ENCODE data around the gene CCL1. TPM values are rescaled to one million over a fixed set of nuclear protein-coding genes. Genes with fewer than 3 reads are reported as not detected.

Gene CCL1
- total and polyA plus RNA-seq, 2 of the 4 experiments (the other 2 are of a cell fraction), result not detected

DNA sequence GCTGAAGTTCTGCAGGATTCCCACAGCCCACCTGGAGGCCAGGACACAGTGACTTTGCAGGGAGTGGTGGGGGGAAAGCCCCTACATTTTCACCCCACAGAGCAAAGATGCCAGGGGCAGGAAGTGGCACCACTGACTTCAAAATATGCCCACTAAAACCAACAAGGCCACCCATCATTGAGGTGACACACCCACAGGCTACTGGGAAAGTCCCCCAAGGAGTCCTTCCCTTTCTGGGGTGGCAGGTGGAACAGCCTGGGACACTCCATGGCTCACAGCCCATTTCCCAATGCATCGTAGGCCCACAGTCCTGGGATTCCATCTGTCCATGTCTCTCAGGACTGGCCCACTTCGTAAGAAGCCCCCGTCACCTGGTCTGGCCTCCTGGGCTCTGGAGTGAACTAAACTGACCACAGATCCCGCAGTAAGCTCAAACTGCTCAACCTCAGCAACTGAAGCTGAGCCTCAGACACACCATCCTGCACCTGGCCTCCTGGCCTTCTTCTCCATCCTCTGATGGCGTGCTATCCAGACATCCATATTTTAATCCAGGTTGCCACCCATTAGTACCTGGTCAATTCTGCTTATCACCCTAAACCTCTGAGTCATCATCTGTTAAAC lies 7.5 kb upstream of the CCL1 start:
- dilution Hi-C loops (cut with HindIII; ENCODE audit: low sequenced_read_pairs, unreplicated experiment), result no loop called here
- no peaks in the 10 kb centered on the region for H3K79me1 ChIP-seq (ENCODE audit: low read depth in 1 of 2, low read length in 2 of 2)

More for the DNA sequence above, 7.5 kb upstream of the CCL1 start:
- no peak overlapping the region for H3K18ac ChIP-seq (ENCODE audit: low read depth, low read length)
- no peaks in the 10 kb centered on the region for H3K9me1 ChIP-seq (ENCODE audit: insufficient read depth, low read length)
- no peak overlapping the region for H3K4me2 ChIP-seq (ENCODE audit: low read depth, low read length)
- no peak overlapping the region for H4K5ac ChIP-seq (ENCODE audit: low read depth, low read length)
- no peak overlapping the region for H2BK5ac ChIP-seq (ENCODE audit: low read depth, low read length, poor library complexity, severe bottlenecking)
- H3K23ac ChIP-seq (ENCODE audit: low read depth, low read length), result no peak overlapping the region
- no peak overlapping the region for H2AFZ ChIP-seq (replicated peaks; ENCODE audit: low read length, poor library complexity)
- no peak overlapping the region for H2BK15ac ChIP-seq (ENCODE audit: low read depth, low read length)
- H3K36me3 ChIP-seq (ENCODE audit: control insufficient read depth, insufficient read depth, low read length), result no peaks in the 10 kb centered on the region
- no peak for DNase-seq
- CTCF ChIA-PET, result interaction anchor here (0.9 kb wide), 1 partner anchor 9 kb away, joined by 5 read pairs; no protein-coding TSS in a partner anchor
- H3K4me1 ChIP-seq (ENCODE audit: control insufficient read depth, insufficient read depth, low read length), result no peaks in the 10 kb centered on the region
- H4K8ac ChIP-seq (ENCODE audit: low read depth in 2 of 2, low read length in 2 of 2), result no peak overlapping the region
- in situ Hi-C loops (cut with MboI; ENCODE audit: low sequenced_read_pairs) (no loop called here), intact Hi-C loops (cut with micrococcal nuclease) (no loop called here)
- H3K56ac ChIP-seq (ENCODE audit: extremely low read depth, insufficient read depth, low read length), result no peak overlapping the region
- H3K14ac ChIP-seq (replicated peaks; ENCODE audit: low read depth, low read length), result no peak overlapping the region
- H3K27me3 ChIP-seq (ENCODE audit: control insufficient read depth, insufficient read depth, low read length), result peaks cover 20% of the 10 kb centered on the region
- H2AK9ac ChIP-seq (replicated peaks; ENCODE audit: low read depth, low read length, poor library complexity), result no peak overlapping the region
- BruUV-seq (replicated peaks), result no TSS peak
- no peak overlapping the region for H2AK5ac ChIP-seq (ENCODE audit: low read depth, low read length)
- no peak for ATAC-seq (ENCODE audit: low read depth)
- no peak overlapping the region for H4K91ac ChIP-seq (ENCODE audit: insufficient read depth, low read depth, low read length)
- no peak overlapping the region for H3K27ac ChIP-seq (ENCODE audit: insufficient read depth, low read length)
- no peak overlapping the region for H3K9ac ChIP-seq (ENCODE audit: low read depth, low read length)
- 67% methylated on average over 3 of the region's 5 CpGs; no CpG with 5 or more reads in 1 of the 2 experiments for WGBS, 2 experiments (ENCODE audit: extremely low coverage in 2 of 2, insufficient read length in 1 of 2)
- H2BK120ac ChIP-seq (ENCODE audit: low read depth, low read length), result no peak overlapping the region
- POLR2A ChIA-PET (ENCODE audit: unreplicated experiment), result no interaction called here
- no peak overlapping the region for H2BK20ac ChIP-seq (ENCODE audit: low read depth, low read length)
- H3K4me3 ChIP-seq (ENCODE audit: insufficient read depth, low read depth, low read length), result no peak overlapping the region
- H4K20me1 ChIP-seq (ENCODE audit: insufficient read depth, low read length), result no peaks in the 10 kb centered on the region
- no peak overlapping the region for H3K4ac ChIP-seq (ENCODE audit: low read depth, low read length)
- no peaks in the 10 kb centered on the region for H3K9me3 ChIP-seq (ENCODE audit: control insufficient read depth, insufficient read depth, low read length)
- TF ChIP-seq, protein P1, sequence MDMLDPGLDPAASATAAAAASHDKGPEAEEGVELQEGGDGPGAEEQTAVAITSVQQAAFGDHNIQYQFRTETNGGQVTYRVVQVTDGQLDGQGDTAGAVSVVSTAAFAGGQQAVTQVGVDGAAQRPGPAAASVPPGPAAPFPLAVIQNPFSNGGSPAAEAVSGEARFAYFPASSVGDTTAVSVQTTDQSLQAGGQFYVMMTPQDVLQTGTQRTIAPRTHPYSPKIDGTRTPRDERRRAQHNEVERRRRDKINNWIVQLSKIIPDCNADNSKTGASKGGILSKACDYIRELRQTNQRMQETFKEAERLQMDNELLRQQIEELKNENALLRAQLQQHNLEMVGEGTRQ (IDR thresholded peaks at IDR 0.05; ENCODE audit: low read depth, low read length), result no peak
- TF ChIP-seq MXI1 (IDR thresholded peaks at IDR 0.05; ENCODE audit: borderline replicate concordance, low read depth, low read length), result no peak
- no peak for TF ChIP-seq BHLHE40 (IDR thresholded peaks at IDR 0.05; ENCODE audit: low read depth, low read length)
- TF ChIP-seq RFX5 (IDR thresholded peaks at IDR 0.05; ENCODE audit: low read depth, low read length), result no peak
- TF ChIP-seq CTCF (conservative IDR thresholded peaks at IDR 0.05; ENCODE audit: low read depth, low read length), result no peak
- TF ChIP-seq, protein P2, sequence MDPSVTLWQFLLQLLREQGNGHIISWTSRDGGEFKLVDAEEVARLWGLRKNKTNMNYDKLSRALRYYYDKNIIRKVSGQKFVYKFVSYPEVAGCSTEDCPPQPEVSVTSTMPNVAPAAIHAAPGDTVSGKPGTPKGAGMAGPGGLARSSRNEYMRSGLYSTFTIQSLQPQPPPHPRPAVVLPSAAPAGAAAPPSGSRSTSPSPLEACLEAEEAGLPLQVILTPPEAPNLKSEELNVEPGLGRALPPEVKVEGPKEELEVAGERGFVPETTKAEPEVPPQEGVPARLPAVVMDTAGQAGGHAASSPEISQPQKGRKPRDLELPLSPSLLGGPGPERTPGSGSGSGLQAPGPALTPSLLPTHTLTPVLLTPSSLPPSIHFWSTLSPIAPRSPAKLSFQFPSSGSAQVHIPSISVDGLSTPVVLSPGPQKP (IDR thresholded peaks at IDR 0.05; ENCODE audit: borderline replicate concordance, low read depth, low read length), result no peak
- no peak for TF ChIP-seq NFE2L2 (IDR thresholded peaks at IDR 0.05; ENCODE audit: low read depth, low read length)
- no peak for TF ChIP-seq CHD1 (IDR thresholded peaks at IDR 0.05; ENCODE audit: low read depth, low read length)
- TF ChIP-seq CEBPB (IDR thresholded peaks at IDR 0.05; ENCODE audit: low read depth, low read length), result no peak
- TF ChIP-seq FOS (IDR thresholded peaks at IDR 0.05; ENCODE audit: low read depth, low read length), result no peak
- TF ChIP-seq MAFK (IDR thresholded peaks at IDR 0.05; ENCODE audit: low read depth, low read length), result no peak
- TF ChIP-seq RCOR1 (IDR thresholded peaks at IDR 0.05; ENCODE audit: insufficient replicate concordance, low read length), result no peak
- no peak for TF ChIP-seq MAZ (IDR thresholded peaks at IDR 0.05; ENCODE audit: borderline replicate concordance, low read depth, low read length)
- TF ChIP-seq POLR2A (IDR thresholded peaks at IDR 0.05; ENCODE audit: low read depth, low read length), result no peak
- TF ChIP-seq RAD21 (IDR thresholded peaks at IDR 0.05; ENCODE audit: low read length), result no peak
- no peak for TF ChIP-seq SMC3 (IDR thresholded peaks at IDR 0.05; ENCODE audit: low read depth, low read length)

Data from IMR-90 (cell line).